Neural cell (in vitro differentiated cells): ENCODE results near the gene DIS3L2. TPM values are rescaled to one million over a fixed set of nuclear protein-coding genes. Genes with fewer than 3 reads are reported as not detected.
"Not testable (repeated sequence)": the region's sequence is repeated elsewhere in the genome, so short reads cannot be mapped to it uniquely, and the experiment has no call there.

ENCODE experiments used
- H2AFZ ChIP-seq: fragments of 200-600, 300-800 bp; sonication (generic), shearing (Covaris generic); 2 replicates; pipeline ENCODE4 v1.6.0; 2014; ENCODE audit warnings: low read depth, mild to moderate bottlenecking, antibody characterized with exemption, low read length, moderate library complexity
- H3F3A ChIP-seq: fragments of 200-600 bp; shearing (Covaris generic); 2 replicates; pipeline ENCODE4 v1.6.1; 2016; ENCODE audit warnings: mild to moderate bottlenecking, moderate library complexity, mixed read lengths, antibody characterized with exemption, low read length; ENCODE audit not compliant: insufficient read depth, poor library complexity, severe bottlenecking
- H3K27ac ChIP-seq: fragments of 200-600, 300-800 bp; sonication (generic), shearing (Covaris generic); 2 replicates; pipeline ENCODE4 v1.5.1; 2014; ENCODE audit warnings: mild to moderate bottlenecking, low read length, moderate library complexity
- H3K27me3 ChIP-seq: fragments of 300-800, 200-600 bp; sonication (generic), shearing (Covaris generic); 2 replicates; pipeline ENCODE4 v1.6.0; 2014; ENCODE audit warnings: mild to moderate bottlenecking, low read depth, low read length, moderate library complexity; ENCODE audit not compliant: insufficient read depth
- H3K36me3 ChIP-seq: fragments of 300-800, 200-600 bp; sonication (generic), shearing (Covaris generic); 2 replicates; pipeline ENCODE4 v1.5.1; 2014; ENCODE audit warnings: mild to moderate bottlenecking, antibody characterized with exemption, low read length, moderate library complexity; ENCODE audit not compliant: insufficient read depth
- H3K4me2 ChIP-seq: fragments of 300-800, 200-600 bp; sonication (generic), shearing (Covaris generic); 2 replicates; pipeline ENCODE4 v1.6.0; 2014; ENCODE audit warnings: mild to moderate bottlenecking, low read length
- H3K4me3 ChIP-seq: fragments of 300-800, 200-600 bp; sonication (generic), shearing (Covaris generic); 2 replicates; pipeline ENCODE4 v1.5.1; 2014; ENCODE audit warnings: mild to moderate bottlenecking, low read length, moderate library complexity
- H3K79me2 ChIP-seq: fragments of 200-600 bp; shearing (Covaris generic); replicated peaks from 2 replicates; pipeline ENCODE4 v1.6.0; 2014; ENCODE audit warnings: mild to moderate bottlenecking, low read length, moderate library complexity; ENCODE audit not compliant: insufficient read depth
- H3K9ac ChIP-seq: fragments of 300-800, 200-600 bp; sonication (generic), shearing (Covaris generic); 2 replicates; pipeline ENCODE4 v1.6.1; 2016; ENCODE audit warnings: mild to moderate bottlenecking, low read length, mixed read lengths
- H3K9me2 ChIP-seq: fragments of 200-600 bp; shearing (Covaris generic); 2 replicates; pipeline ENCODE4 v1.6.1; 2016; ENCODE audit warnings: mild to moderate bottlenecking, low read length, mixed read lengths; ENCODE audit not compliant: insufficient read depth
- H3K9me3 ChIP-seq: fragments of 200-600, 300-800 bp; sonication (generic), shearing (Covaris generic); 2 replicates; pipeline ENCODE4 v1.6.1; 2016; ENCODE audit warnings: mild to moderate bottlenecking, mixed run types, low read length, moderate library complexity, mixed read lengths
- H4K20me1 ChIP-seq: fragments of 200-600 bp; shearing (Covaris generic); 2 replicates; pipeline ENCODE4 v1.6.1; 2016; ENCODE audit warnings: mild to moderate bottlenecking, mixed run types; ENCODE audit not compliant: insufficient read depth
- EP300 ChIP-seq: fragments of 450-650 bp; conservative IDR thresholded peaks from 2 replicates; pipeline ENCODE4 v1.6.1; 2014; ENCODE audit warnings: antibody characterized with exemption, mild to moderate bottlenecking, moderate library complexity; ENCODE audit not compliant: poor library complexity, severe bottlenecking
- EZH2 ChIP-seq: fragments of 200-600, 300-800 bp; shearing (Covaris generic), sonication (generic); IDR thresholded peaks from 2 replicates; pipeline ENCODE4 v1.6.1; 2014; ENCODE audit warnings: antibody characterized with exemption, low read length, borderline replicate concordance, mild to moderate bottlenecking; ENCODE audit not compliant: insufficient read depth, poor library complexity, severe bottlenecking
- MXI1 ChIP-seq: fragments of 450-650 bp; conservative IDR thresholded peaks from 2 replicates; pipeline ENCODE4 v1.6.1; 2014; ENCODE audit warnings: antibody characterized with exemption, mild to moderate bottlenecking; ENCODE audit not compliant: poor library complexity, severe bottlenecking
- POLR2AphosphoS5 ChIP-seq: IDR thresholded peaks from 2 replicates; pipeline ENCODE4 v1.6.1; 2012
- RAD21 ChIP-seq: fragments of 450-650 bp; conservative IDR thresholded peaks from 2 replicates; pipeline ENCODE4 v1.6.1; 2014; ENCODE audit warnings: antibody characterized with exemption, mild to moderate bottlenecking, moderate library complexity
- SMC3 ChIP-seq: fragments of 450-650 bp; conservative IDR thresholded peaks from 2 replicates; pipeline ENCODE4 v1.6.1; 2014; ENCODE audit warnings: antibody characterized with exemption, mild to moderate bottlenecking, moderate library complexity; ENCODE audit not compliant: poor library complexity
- TAF1 ChIP-seq: IDR thresholded peaks from 2 replicates; pipeline ENCODE4 v1.6.1; 2012; ENCODE audit warnings: low read depth
- polyA plus RNA-seq: library from polyadenylated mRNA; depleted of rRNA; stranded (reverse); fragments of >200 nt; gene quantifications from 2 replicates; pipeline ENCODE4 v1.2.3, GENCODE V29; 2014
- TF ChIP-seq, protein P1 (sequence below): fragments of 450-650 bp; IDR thresholded peaks from 2 replicates; pipeline ENCODE4 v1.5.1; 2014; ENCODE audit warnings: antibody characterized with exemption, mild to moderate bottlenecking, moderate library complexity; ENCODE audit not compliant: poor library complexity, severe bottlenecking
- TF ChIP-seq, protein P2 (sequence below): IDR thresholded peaks from 2 replicates; pipeline ENCODE4 v1.6.1; 2012; ENCODE audit warnings: borderline replicate concordance

Gene DIS3L2
- polyA plus RNA-seq, 1 donor from 2014 or later = 20.0 TPM

DNA sequence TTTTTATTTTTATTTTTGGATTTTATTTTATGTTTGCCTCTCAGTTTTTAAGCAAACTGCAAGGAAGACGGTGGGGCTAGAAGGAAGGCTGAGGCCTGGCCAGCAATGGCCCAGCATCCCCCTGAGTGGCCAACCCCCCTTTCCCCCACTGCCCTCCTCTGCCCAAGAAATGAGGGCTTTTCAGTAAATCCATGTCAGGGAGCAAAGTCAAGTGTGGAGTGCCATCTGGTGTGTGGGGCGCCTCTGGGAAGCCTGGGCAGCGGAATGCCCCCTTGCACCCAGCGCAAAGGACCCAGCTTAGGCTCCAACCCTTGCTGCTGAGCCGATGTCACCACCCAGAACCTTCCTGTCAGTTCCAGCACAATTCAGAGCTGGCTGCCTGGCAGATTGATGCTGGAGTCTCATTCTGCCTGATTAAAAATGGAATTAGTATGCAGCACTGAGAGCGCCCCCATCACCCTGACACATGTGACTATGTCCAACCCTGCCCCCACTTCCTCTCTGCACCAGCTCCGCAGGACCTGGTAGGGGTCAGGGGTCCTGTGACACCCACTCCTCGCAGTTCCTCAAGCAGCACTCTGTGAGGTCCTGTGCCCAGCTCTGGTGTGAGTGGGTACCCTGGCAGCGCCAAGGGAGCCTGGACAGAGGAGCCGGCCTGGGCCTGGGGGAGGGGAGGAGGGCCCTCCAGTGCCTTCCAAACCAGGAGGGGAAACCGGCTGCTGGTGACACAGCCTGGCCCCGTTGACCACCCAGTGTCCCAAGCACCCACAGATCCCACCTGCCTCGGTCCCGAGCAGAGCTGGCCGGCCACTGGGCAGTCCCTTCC is 407.8 kb downstream of the DIS3L2 start:
- Histone ChIP-seq H3K9me2 (no peaks in the 10 kb centered on the region), H3K4me3 (no peak overlapping the region), H2AFZ (no peak overlapping the region), H3K27me3 (no peaks in the 10 kb centered on the region), H3K9ac (no peak overlapping the region), H3F3A (no peaks in the 10 kb centered on the region), H3K27ac (no peak overlapping the region), H4K20me1 (no peaks in the 10 kb centered on the region), H3K79me2 (no peaks in the 10 kb centered on the region), H3K9me3 (no peaks in the 10 kb centered on the region), H3K4me2 (no peak overlapping the region), H3K36me3 (no peaks in the 10 kb centered on the region)
- no peak for TF ChIP-seq POLR2AphosphoS5
- no peak for TF ChIP-seq MXI1
- no peak for TF ChIP-seq EP300
- no peak for TF ChIP-seq SMC3
- TF ChIP-seq RAD21 = no peak
- TF ChIP-seq, protein P1, sequence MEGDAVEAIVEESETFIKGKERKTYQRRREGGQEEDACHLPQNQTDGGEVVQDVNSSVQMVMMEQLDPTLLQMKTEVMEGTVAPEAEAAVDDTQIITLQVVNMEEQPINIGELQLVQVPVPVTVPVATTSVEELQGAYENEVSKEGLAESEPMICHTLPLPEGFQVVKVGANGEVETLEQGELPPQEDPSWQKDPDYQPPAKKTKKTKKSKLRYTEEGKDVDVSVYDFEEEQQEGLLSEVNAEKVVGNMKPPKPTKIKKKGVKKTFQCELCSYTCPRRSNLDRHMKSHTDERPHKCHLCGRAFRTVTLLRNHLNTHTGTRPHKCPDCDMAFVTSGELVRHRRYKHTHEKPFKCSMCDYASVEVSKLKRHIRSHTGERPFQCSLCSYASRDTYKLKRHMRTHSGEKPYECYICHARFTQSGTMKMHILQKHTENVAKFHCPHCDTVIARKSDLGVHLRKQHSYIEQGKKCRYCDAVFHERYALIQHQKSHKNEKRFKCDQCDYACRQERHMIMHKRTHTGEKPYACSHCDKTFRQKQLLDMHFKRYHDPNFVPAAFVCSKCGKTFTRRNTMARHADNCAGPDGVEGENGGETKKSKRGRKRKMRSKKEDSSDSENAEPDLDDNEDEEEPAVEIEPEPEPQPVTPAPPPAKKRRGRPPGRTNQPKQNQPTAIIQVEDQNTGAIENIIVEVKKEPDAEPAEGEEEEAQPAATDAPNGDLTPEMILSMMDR = no peak
- TF ChIP-seq, protein P2, sequence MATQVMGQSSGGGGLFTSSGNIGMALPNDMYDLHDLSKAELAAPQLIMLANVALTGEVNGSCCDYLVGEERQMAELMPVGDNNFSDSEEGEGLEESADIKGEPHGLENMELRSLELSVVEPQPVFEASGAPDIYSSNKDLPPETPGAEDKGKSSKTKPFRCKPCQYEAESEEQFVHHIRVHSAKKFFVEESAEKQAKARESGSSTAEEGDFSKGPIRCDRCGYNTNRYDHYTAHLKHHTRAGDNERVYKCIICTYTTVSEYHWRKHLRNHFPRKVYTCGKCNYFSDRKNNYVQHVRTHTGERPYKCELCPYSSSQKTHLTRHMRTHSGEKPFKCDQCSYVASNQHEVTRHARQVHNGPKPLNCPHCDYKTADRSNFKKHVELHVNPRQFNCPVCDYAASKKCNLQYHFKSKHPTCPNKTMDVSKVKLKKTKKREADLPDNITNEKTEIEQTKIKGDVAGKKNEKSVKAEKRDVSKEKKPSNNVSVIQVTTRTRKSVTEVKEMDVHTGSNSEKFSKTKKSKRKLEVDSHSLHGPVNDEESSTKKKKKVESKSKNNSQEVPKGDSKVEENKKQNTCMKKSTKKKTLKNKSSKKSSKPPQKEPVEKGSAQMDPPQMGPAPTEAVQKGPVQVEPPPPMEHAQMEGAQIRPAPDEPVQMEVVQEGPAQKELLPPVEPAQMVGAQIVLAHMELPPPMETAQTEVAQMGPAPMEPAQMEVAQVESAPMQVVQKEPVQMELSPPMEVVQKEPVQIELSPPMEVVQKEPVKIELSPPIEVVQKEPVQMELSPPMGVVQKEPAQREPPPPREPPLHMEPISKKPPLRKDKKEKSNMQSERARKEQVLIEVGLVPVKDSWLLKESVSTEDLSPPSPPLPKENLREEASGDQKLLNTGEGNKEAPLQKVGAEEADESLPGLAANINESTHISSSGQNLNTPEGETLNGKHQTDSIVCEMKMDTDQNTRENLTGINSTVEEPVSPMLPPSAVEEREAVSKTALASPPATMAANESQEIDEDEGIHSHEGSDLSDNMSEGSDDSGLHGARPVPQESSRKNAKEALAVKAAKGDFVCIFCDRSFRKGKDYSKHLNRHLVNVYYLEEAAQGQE = no peak
- TF ChIP-seq TAF1 = no peak
- no peak for TF ChIP-seq EZH2

DNA sequence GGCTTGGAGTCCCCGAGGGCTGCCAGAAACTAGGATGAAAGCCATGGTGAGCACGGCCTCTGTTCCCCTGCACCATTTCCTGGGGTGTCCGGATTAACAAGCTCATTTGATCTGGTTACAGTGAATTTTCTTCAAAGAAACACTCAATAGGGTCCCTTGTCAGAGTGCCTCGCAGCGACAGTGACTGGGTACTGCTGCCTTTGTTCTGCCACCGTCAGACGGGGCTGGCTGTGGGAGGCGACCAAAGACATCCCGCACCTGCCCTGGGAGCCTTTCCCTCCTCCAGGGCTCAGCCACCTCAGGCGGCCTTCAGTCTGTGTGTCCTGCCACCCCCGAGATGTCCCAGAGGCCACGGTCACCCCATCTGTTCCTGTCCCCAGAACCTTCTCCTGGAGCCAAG is 408.5 kb downstream of the DIS3L2 start:
- not testable (repeated sequence) for H3K9me3 ChIP-seq, H3K36me3 ChIP-seq, H3K79me2 ChIP-seq, H3K9me2 ChIP-seq, H2AFZ ChIP-seq, H3F3A ChIP-seq, H3K27ac ChIP-seq, H3K9ac ChIP-seq, H3K4me2 ChIP-seq, H3K27me3 ChIP-seq, H4K20me1 ChIP-seq, H3K4me3 ChIP-seq
